ENCODE measurements around the gene TMEM184A.

The TMEM184A gene

DNA sequence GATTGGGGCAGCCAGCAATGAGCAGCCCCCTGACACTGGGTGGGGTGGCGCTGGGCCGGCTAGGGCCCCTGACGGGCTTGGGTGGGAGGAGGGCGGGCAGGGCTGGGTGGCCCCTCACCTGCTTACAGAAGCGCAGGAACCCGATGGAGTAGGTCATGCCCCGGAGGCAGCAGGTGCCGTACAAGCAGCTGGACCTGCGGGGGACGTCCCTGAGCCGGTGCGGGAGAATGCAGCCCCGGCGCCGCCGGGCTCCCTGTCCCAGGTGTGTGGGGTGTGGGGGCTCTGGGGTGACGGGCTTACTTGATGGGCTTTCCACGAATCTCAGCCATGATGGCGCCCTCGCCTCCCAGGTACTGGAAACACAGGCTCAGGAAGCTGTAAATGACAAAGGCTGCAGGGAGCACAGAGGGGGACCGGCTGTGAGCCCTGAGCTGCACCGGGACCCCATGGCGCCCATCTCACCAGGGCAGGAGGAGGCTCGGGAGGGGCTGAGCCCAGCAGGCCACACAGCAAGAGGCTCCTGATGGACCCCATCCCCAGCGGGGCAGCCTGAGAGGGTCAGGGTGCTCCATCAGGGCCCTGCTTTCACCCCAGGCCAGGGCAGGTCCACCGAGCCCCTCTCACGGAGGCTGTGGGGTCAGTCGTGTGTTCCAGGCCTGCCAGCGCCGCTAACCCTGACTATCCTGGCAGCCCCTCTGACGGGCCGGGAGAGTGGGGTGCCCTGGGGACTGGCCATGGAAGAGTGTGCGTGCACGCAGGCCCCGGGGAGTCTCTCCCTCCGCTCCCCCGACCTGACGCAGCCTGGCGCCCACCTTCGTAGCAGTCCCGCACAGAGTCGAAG is 5.8 kb downstream of the TMEM184A start:
- no peak for DNase-seq

- no peak for DNase-seq
These were observed 6.5 kb downstream of the TMEM184A start for GRCh38 chr7:1549357-1550004.

- no peak for DNase-seq
These were observed 7.1 kb downstream of the TMEM184A start for GRCh38 chr7:1548944-1549343.

DNA sequence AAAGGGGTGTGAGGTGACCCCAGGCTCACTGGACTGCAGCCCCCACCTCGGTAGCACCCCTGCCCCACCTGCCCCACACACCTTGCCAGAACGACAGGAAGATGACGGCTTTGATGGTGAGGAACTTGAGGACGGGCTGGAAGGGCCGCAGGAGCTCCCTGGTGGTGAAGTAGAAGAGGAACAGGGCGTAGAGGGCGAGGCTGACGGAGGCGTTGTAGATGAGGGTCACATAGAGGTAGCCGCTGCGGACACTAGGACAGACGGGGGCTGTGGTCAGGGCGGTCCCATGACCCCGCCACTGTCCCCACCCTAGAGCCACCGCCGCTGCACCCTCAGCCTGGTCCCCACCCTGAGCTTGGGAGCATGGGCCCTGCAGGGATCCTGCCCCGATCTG is 7.6 kb downstream of the TMEM184A start:
- DNase-seq = no peak

DNA sequence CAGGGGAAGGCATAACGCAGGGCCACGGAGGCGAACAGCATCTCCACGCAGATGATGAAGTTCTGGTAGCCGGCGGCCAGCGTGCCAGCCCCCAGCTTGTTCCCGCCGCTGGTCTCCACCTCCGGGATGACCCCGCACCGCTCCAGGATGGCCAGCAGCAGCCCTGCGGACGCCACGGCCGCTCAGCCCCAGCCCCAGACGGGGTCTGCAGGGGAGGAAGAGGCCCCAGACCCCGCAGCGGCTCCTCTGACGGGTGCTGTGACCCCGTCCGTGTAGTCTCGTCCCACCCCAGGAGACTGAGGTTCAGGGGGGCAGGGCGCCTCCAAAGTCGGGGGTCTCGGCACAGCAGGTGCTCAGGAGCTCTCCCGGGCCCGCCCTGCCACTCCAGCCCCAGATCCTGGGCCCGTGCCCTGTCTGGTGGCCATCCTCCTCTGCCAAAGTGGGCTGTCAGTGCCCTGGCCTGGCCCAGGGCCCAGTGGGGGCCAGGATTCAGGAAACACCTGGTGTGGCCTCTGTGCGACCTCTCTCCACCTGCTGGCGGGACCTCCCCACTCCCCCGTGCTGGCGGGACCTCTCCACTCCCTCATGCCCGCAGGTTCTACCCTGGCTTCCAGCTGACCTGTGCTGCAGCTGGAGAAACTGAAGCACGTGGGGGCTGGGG is 8.1 kb downstream of the TMEM184A start:
- DNase-seq = no peak

GRCh38 chr7:1546909-1547776 is 8.9 kb downstream of the TMEM184A start:
- DNase-seq = no peak

GRCh38 chr7:1546274-1546908 is 9.6 kb downstream of the TMEM184A start:
- no peak for DNase-seq

GRCh38 chr7:1545417-1546246 is 10.4 kb downstream of the TMEM184A start:
- no peak for DNase-seq

DNA sequence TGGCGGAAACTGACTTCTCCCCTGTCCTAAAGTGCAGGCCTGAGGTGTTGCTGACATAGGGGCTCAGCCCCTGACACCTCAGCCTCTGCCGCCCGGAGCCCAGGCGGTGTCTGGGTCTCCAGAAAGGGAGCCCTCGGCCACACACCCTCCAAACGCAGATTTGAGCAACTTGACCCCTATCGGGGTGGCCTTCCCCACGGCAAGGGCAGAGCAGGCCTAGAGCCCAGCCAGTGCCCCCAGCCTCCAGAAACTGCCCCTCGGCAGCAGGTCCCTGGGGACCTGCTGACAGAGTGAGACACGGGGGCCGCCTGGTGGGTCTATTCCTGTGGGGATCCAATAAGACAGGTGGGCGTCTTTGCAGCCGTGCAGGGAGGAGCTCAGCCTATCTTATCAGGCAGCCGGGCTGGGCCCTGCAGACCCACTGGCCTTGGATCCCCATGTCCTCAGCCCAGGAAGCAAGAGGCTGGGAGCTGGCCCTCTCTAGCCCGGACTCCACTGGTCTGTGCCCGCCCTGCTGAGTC is 11.0 kb downstream of the TMEM184A start:
- DNase-seq = no peak

DNA sequence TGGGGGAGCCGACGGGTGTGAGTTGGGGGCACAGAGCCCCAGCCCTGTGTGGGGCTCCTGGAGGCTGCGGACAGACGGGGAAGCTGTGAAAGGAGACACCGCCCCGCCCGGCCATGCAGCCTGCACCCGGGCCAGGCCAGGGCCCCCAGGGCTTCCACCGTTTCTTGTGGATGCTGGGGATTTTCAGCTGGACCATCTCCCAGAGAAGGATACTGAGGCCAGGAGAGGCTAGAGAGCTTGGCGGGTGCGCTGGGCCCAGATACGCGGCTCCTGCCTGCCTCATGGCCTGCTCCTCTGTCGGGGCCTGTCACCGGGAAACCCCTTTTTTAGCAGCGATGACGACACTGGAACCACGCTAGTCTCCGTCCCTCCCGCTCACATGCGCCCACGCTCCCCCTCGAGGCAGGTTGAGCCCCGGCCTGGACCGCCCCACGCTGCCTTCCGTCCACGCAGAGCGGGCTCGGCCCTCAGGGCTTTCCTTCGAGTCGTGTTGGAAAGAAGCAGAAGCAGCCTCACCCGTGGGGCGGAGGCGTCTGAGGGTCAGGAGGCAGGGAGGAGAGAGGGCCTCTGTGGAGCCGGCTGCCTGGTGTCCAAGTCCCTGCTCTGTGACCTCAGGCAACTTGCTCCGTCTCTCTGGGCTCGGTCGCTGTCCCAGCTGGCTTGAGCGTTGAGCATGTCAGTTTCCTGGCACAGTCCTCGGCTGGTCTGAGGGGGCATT is 11.7 kb downstream of the TMEM184A start:
- DNase-seq = no peak

- no peak for DNase-seq
These were observed 12.2 kb downstream of the TMEM184A start for GRCh38 chr7:1543826-1544177.

- no peak for DNase-seq
These were observed 12.9 kb downstream of the TMEM184A start for GRCh38 chr7:1542841-1543747.

DNA sequence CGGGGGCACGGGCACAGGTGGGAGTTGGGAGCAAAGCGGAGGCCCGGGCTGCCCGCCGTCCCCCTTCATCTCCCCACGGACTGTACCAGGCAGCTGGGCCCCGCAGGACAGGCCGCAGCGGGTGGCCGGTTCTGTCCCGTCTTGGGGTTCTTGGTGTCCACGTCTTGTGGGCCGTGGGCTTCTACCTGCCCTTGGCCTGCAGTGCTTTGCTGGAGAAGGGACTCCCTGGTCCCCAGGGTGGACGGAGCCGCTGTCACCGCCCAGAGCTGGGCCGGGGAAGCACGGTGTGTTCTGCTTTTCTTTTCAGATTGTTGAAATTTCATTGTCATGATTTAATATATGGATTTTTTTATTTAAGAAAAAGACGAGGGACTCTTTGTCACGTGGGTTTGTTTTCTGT is 13.7 kb downstream of the TMEM184A start:
- no peak for DNase-seq

DNA sequence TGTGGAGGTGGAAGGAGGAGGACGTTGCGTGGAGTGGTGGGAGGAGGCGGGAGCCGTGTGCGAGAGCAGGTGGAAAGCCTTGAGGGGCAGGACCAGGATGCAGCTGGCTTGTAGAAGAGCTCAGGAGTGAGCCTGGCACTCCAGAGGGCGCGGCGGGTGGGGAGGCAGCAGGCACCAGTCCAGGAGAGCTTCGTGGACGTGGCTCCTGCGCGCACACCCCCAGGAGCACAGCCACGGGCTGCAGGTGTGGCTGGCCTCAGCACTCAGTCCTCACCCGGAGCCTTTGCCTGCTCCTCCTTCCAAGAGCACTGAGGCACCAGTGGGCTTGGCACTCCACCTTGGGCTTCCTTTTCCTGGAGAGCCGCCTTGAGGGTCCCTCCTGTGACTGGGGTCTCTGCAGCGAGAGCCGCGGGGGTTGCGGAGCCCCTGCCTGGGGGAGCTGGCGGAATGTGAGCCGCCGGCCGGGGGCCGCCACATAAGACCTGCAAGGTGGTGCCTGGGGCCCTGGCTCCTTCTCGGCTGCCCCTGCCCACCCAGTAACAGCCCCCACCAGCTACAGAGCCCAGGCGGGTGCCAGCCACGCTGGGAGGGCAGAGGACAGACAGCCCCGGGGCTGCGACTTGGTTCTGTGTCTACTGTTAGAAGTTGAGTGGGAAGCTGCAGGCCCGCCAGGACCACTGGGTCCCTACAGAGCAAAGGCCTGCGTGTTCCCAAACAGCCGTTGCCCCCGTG is 14.4 kb downstream of the TMEM184A start:
- DNase-seq = no peak

GRCh38 chr7:1540776-1541271 is 15.2 kb downstream of the TMEM184A start:
- no peak for DNase-seq

GRCh38 chr7:1539882-1540775 is 15.9 kb downstream of the TMEM184A start:
- no peak for DNase-seq

GRCh38 chr7:1539181-1539881 is 16.7 kb downstream of the TMEM184A start:
- no peak for DNase-seq
